Brain microvascular endothelial cell (primary cell): ENCODE data around the gene TMPRSS11F.

ENCODE experiments used
- DNase-seq: peaks from one replicate; pipeline ENCODE4 v3.0.0-alpha.2; 2020
- H3K27ac ChIP-seq: fragments of 250-450 bp; sonication (Bioruptor Pico); 2 replicates; pipeline ENCODE4 v1.5.1; 2020; ENCODE audit warnings: mild to moderate bottlenecking, moderate library complexity
- H3K27me3 ChIP-seq: fragments of 250-450 bp; sonication (Bioruptor Pico); replicated peaks from 2 replicates; pipeline ENCODE4 v1.5.1; 2020; ENCODE audit warnings: mild to moderate bottlenecking
- H3K36me3 ChIP-seq: fragments of 250-450 bp; sonication (Bioruptor Pico); replicated peaks from 2 replicates; pipeline ENCODE4 v1.5.1; 2020; ENCODE audit warnings: mild to moderate bottlenecking
- H3K4me3 ChIP-seq: 2 replicates; pipeline ENCODE4 v1.5.1; 2011; ENCODE audit warnings: low read depth, mild to moderate bottlenecking, control low read depth, low read length, moderate library complexity
- CTCF ChIP-seq: IDR thresholded peaks from 2 replicates; pipeline ENCODE4 v1.5.1; 2011; ENCODE audit warnings: low read depth, mild to moderate bottlenecking, moderate library complexity, low read length, control low read depth, inconsistent platforms; ENCODE audit errors: missing control alignments
- in situ Hi-C: cut with HindIII; loops from 2 replicates; pipeline ENCODE4 v1.10.0; 2017; ENCODE audit warnings: low sequenced_read_pairs, low pct_ligation_motif_present

The TMPRSS11F gene

DNA sequence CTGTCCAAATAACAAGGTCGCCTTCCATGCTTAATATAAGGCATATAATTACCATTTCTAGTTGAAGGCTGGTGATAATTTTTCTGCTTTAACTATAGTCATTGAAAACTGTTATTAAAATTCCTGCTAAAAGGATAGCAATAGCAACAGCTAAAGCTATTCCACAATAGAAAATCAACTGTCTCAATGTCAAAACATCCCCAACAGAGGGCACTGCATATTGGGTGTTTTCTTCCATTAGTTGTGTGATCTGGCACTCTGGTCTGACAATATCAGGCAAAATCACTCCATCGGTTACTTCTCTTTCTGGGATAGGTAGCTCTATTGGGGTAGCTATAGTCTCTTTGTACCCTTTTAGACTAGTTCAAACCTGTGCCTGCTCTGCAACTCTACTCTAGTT is 53.5 kb downstream of the TMPRSS11F start:
- H3K4me3 ChIP-seq: no peak overlapping the region
- DNase-seq: no peak
- no peak overlapping the region for H3K27ac ChIP-seq
- in situ Hi-C loops: no loop called here
- no peaks in the 10 kb centered on the region for H3K36me3 ChIP-seq
- no peaks in the 10 kb centered on the region for H3K27me3 ChIP-seq
- no peak for TF ChIP-seq CTCF

DNA sequence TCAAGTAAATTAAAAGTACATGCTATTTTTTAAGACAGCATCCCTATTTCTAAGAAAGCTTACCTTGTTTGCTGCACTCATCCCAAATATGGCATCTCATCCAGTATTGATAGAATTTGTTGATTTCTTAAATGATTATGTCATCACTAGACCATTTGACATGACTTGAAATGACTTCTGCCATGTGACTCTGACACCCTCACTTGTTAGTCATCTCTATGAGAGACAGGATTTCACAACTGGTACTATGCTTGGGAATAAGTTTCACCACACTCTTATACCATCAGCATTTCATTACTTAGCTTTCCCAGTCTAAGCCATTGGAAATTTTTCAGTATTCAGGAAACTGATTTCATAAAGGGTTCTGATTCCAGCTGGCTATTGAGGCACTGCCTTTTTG is 55.3 kb downstream of the TMPRSS11F start:
- no peak for TF ChIP-seq CTCF
- in situ Hi-C loops: no loop called here
- no peak for DNase-seq
- Histone ChIP-seq H3K27ac (no peak overlapping the region), H3K36me3 (no peaks in the 10 kb centered on the region), H3K4me3 (no peak overlapping the region), H3K27me3 (no peaks in the 10 kb centered on the region)

- H3K4me3 ChIP-seq: no peak overlapping the region
- H3K27ac ChIP-seq: no peak overlapping the region
- no peak for TF ChIP-seq CTCF
- H3K27me3 ChIP-seq: no peaks in the 10 kb centered on the region
- DNase-seq: no peak
- no peaks in the 10 kb centered on the region for H3K36me3 ChIP-seq
- in situ Hi-C loops: no loop called here
Measured at GRCh38 chr4:68070302-68070701, 59.4 kb downstream of the TMPRSS11F start.

DNA sequence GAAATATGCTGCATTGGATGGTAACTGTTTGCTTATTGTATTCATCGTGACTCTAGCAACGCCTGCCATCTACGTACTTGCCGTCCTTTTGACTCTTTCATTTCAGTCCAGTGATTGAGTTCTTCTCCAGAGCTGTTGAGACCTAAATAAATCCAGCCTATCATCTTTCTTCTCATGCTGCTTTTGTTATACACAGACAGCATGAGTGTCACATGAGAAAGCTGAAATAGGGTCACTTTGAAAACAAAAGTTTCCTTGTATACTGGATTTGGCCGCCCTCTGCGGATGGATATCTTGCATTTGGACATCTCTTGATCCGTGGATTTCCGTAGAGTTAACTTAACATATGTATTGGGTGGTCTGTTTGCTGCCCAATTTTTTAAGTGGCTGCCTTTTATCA is 67.2 kb downstream of the TMPRSS11F start:
- no peaks in the 10 kb centered on the region for H3K36me3 ChIP-seq
- H3K27ac ChIP-seq: no peak overlapping the region
- H3K4me3 ChIP-seq: no peak overlapping the region
- in situ Hi-C loops: no loop called here
- no peak for TF ChIP-seq CTCF
- no peak for DNase-seq
- H3K27me3 ChIP-seq: no peaks in the 10 kb centered on the region

DNA sequence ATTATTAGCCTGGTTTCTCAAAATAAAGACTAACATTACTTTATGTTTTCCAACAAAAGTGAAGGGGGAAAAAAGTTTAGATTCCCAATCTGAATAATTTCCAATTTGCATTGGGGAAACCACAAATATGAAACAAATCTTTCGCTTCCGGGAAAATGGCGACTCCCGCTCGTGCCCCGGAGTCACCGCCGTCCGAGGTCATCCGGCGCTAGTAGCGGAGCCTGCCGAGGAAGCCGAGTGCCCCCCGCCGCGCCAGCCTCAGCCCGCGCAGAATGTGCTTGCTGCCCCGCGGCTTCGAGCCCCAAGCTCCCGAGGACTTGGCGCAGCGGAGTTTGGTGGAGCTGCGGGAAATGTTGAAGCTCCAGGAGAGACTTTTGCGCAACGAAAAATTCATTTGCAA is 91.4 kb downstream of the TMPRSS11F start:
- DNase-seq: no peak
- no peaks in the 10 kb centered on the region for H3K36me3 ChIP-seq
- TF ChIP-seq CTCF: no peak
- H3K27me3 ChIP-seq: no peaks in the 10 kb centered on the region
- H3K27ac ChIP-seq: no peak overlapping the region
- in situ Hi-C loops: no loop called here
- H3K4me3 ChIP-seq: no peak overlapping the region

- DNase-seq: no peak
- no peak overlapping the region for H3K27ac ChIP-seq
- no peak overlapping the region for H3K4me3 ChIP-seq
- no peaks in the 10 kb centered on the region for H3K36me3 ChIP-seq
- H3K27me3 ChIP-seq: no peaks in the 10 kb centered on the region
- no peak for TF ChIP-seq CTCF
- in situ Hi-C loops: no loop called here
Measured at GRCh38 chr4:68021185-68021584, 108.5 kb downstream of the TMPRSS11F start.
